GM18858 (cell line): ENCODE results near the gene CUL3.

Experiments
- ATAC-seq: cut with Tn5 transposase; IDR thresholded peaks from one replicate; pipeline ENCODE4 v1.9.1; 2021; ENCODE audit not compliant: unreplicated experiment

The CUL3 gene

GRCh38 chr2:224432003-224432579 lies 153.1 kb downstream of the CUL3 start:
- no peak for ATAC-seq

- ATAC-seq, result no peak
These were observed 155.7 kb downstream of the CUL3 start for GRCh38 chr2:224429441-224429810.

GRCh38 chr2:224428787-224429440 lies 156.2 kb downstream of the CUL3 start:
- ATAC-seq, result no peak

- no peak for ATAC-seq
These were observed 157.7 kb downstream of the CUL3 start for GRCh38 chr2:224427471-224427870.

GRCh38 chr2:224426656-224427055 lies 158.5 kb downstream of the CUL3 start:
- no peak for ATAC-seq

- no peak for ATAC-seq
These were observed 164.1 kb downstream of the CUL3 start for GRCh38 chr2:224421065-224421464.
